HFFc6 (cell line): ENCODE results near the gene SLC1A1. TPM values are rescaled to one million over a fixed set of nuclear protein-coding genes. Genes with fewer than 3 reads are reported as not detected.

Source experiments
- DNase-seq: peaks from one replicate; pipeline ENCODE4 v3.0.0-alpha.2; 2018
- H3K27ac Mint-ChIP-seq: 2 replicates; pipeline ENCODE4 v1.8.0; 2020; ENCODE audit warnings: mild to moderate bottlenecking, mixed read lengths
- H3K27me3 Mint-ChIP-seq: 2 replicates; pipeline ENCODE4 v1.8.0; 2021; ENCODE audit warnings: mild to moderate bottlenecking, moderate library complexity, mixed read lengths; ENCODE audit not compliant: insufficient read depth
- H3K36me3 Mint-ChIP-seq: 2 replicates; pipeline ENCODE4 v1.8.0; 2021; ENCODE audit warnings: low read depth, mixed read lengths
- H3K4me1 Mint-ChIP-seq: 2 replicates; pipeline ENCODE4 v1.8.0; 2020; ENCODE audit warnings: low read depth, mixed read lengths
- H3K4me3 Mint-ChIP-seq: 2 replicates; pipeline ENCODE4 v1.8.0; 2020; ENCODE audit warnings: mild to moderate bottlenecking, moderate library complexity, mixed read lengths
- H3K9me3 Mint-ChIP-seq: 2 replicates; pipeline ENCODE4 v1.8.0; 2020; ENCODE audit warnings: mild to moderate bottlenecking, mixed read lengths
- total RNA-seq, 6 experiments: library from RNA; stranded (reverse); fragmentation: NEBNext Ultra II Directional; extraction: Animal tissue kit (Norgen Biotek cat#: 25700); gene quantifications; 2 replicates in 1 of 6; 3 replicates in 5 of 6; pipeline ENCODE4 v1.2.3, GENCODE V29; 2021
- TF ChIP-seq, protein P1 (sequence below): fragments of 200-600 bp; sonication (generic); IDR thresholded peaks from 2 replicates; pipeline ENCODE4 v1.5.0; 2021; ENCODE audit warnings: antibody characterized with exemption, mild to moderate bottlenecking

Gene SLC1A1
- total RNA-seq, 6 experiments from 2014 or later: 0.43 to 1.4 (median 0.79) TPM

- Mint-ChIP-seq H3K9me3 (no peaks in the 10 kb centered on the region), H3K4me3 (no peak overlapping the region), H3K36me3 (no peaks in the 10 kb centered on the region), H3K27ac (no peak overlapping the region), H3K4me1 (no peaks in the 10 kb centered on the region), H3K27me3 (peaks cover 4% of the 10 kb centered on the region)
- DNase-seq: no peak
- TF ChIP-seq, protein P1, sequence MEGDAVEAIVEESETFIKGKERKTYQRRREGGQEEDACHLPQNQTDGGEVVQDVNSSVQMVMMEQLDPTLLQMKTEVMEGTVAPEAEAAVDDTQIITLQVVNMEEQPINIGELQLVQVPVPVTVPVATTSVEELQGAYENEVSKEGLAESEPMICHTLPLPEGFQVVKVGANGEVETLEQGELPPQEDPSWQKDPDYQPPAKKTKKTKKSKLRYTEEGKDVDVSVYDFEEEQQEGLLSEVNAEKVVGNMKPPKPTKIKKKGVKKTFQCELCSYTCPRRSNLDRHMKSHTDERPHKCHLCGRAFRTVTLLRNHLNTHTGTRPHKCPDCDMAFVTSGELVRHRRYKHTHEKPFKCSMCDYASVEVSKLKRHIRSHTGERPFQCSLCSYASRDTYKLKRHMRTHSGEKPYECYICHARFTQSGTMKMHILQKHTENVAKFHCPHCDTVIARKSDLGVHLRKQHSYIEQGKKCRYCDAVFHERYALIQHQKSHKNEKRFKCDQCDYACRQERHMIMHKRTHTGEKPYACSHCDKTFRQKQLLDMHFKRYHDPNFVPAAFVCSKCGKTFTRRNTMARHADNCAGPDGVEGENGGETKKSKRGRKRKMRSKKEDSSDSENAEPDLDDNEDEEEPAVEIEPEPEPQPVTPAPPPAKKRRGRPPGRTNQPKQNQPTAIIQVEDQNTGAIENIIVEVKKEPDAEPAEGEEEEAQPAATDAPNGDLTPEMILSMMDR: no peak
Measured at GRCh38 chr9:4573176-4573575, 82.9 kb downstream of the SLC1A1 start.

GRCh38 chr9:4573634-4574389, 83.5 kb downstream of the SLC1A1 start:
- H3K27ac Mint-ChIP-seq: no peak overlapping the region
- H3K27me3 Mint-ChIP-seq: peaks cover 7% of the 10 kb centered on the region
- TF ChIP-seq, protein P1: no peak
- H3K4me1 Mint-ChIP-seq: no peaks in the 10 kb centered on the region
- H3K4me3 Mint-ChIP-seq: no peak overlapping the region
- no peak for DNase-seq
- H3K36me3 Mint-ChIP-seq: no peaks in the 10 kb centered on the region
- H3K9me3 Mint-ChIP-seq: no peaks in the 10 kb centered on the region

- TF ChIP-seq, protein P1: no peak
- no peaks in the 10 kb centered on the region for H3K9me3 Mint-ChIP-seq
- no peaks in the 10 kb centered on the region for H3K4me1 Mint-ChIP-seq
- no peaks in the 10 kb centered on the region for H3K36me3 Mint-ChIP-seq
- no peak overlapping the region for H3K27ac Mint-ChIP-seq
- no peak for DNase-seq
- peaks cover 10% of the 10 kb centered on the region for H3K27me3 Mint-ChIP-seq
- H3K4me3 Mint-ChIP-seq: no peak overlapping the region
Measured at GRCh38 chr9:4574657-4575243, 84.5 kb downstream of the SLC1A1 start.

DNA sequence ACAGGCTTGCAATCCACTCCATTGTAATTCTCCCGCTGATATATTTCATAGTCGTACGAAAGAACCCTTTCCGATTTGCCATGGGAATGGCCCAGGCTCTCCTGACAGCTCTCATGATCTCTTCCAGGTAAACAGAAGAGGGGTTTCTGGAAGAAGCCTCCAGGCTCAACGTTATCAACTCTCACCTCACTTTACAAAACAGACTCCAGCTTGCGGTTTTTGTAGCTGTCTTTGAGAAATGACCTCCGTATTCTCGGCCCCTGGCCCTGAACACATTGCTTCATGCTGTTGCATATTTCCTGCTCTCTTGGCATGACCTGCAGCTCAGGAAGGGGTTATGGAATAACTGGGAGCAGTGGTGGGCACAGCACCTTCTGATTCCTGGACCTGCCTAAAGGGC, 85.7 kb downstream of the SLC1A1 start:
- Mint-ChIP-seq H3K27ac (no peak overlapping the region), H3K9me3 (no peaks in the 10 kb centered on the region), H3K27me3 (peaks cover 10% of the 10 kb centered on the region), H3K4me3 (no peak overlapping the region), H3K36me3 (no peaks in the 10 kb centered on the region), H3K4me1 (no peaks in the 10 kb centered on the region)
- no peak for DNase-seq
- TF ChIP-seq, protein P1: no peak

GRCh38 chr9:4576448-4576847, 86.2 kb downstream of the SLC1A1 start:
- no peak overlapping the region for H3K27ac Mint-ChIP-seq
- no peaks in the 10 kb centered on the region for H3K36me3 Mint-ChIP-seq
- peaks cover 10% of the 10 kb centered on the region for H3K27me3 Mint-ChIP-seq
- H3K4me1 Mint-ChIP-seq: no peaks in the 10 kb centered on the region
- H3K9me3 Mint-ChIP-seq: no peaks in the 10 kb centered on the region
- DNase-seq: no peak
- TF ChIP-seq, protein P1: no peak
- no peak overlapping the region for H3K4me3 Mint-ChIP-seq
